ENCODE measurements around the gene PDE11A. TPM values are rescaled to one million over a fixed set of nuclear protein-coding genes. Genes with fewer than 3 reads are reported as not detected.

Gene PDE11A
- total and polyA plus RNA-seq, 8 donors: under 0.01 to 0.87 (median 0.40) TPM; not detected in 2

GRCh38 chr2:177868806-177869205 is 203.8 kb downstream of the PDE11A start:
- Histone ChIP-seq H3K36me3 (no peaks in the 10 kb centered on the region), H3K4me3 (no peak overlapping the region), H3K27ac (no peak overlapping the region), H3K27me3 (no peaks in the 10 kb centered on the region), H3K4me1 (no peaks in the 10 kb centered on the region), H3K9me3 (no peaks in the 10 kb centered on the region)
- DNase-seq: no peak
- intact Hi-C loops (cut with DNase I; ENCODE audit: low total_unique reads): no loop called here
- TF ChIP-seq POLR2A (IDR thresholded peaks at IDR 0.05) (no peak), POLR2AphosphoS5 (IDR thresholded peaks at IDR 0.05) (no peak), CTCF (IDR thresholded peaks at IDR 0.05) (no peak), EP300 (IDR thresholded peaks at IDR 0.05) (no peak)

GRCh38 chr2:177857538-177857937 is 215.0 kb downstream of the PDE11A start:
- intact Hi-C loops (cut with DNase I; ENCODE audit: low total_unique reads): no loop called here
- no peak overlapping the region for H3K27ac ChIP-seq
- no peaks in the 10 kb centered on the region for H3K36me3 ChIP-seq
- no peak for DNase-seq
- H3K27me3 ChIP-seq: no peaks in the 10 kb centered on the region
- H3K4me1 ChIP-seq: no peaks in the 10 kb centered on the region
- WGBS, 5 donors: 46 to 67% (median 57%) methylated on average over 1 of the region's 1 CpG
- TF ChIP-seq EP300 (IDR thresholded peaks at IDR 0.05) (no peak), POLR2AphosphoS5 (IDR thresholded peaks at IDR 0.05) (no peak), CTCF (IDR thresholded peaks at IDR 0.05) (no peak), POLR2A (IDR thresholded peaks at IDR 0.05) (no peak)
- H3K9me3 ChIP-seq: peaks cover 0 to 8% (median 4%) of the 10 kb centered on the region in 4 donors
- H3K4me3 ChIP-seq: no peak overlapping the region

- no peak overlapping the region for H3K4me3 ChIP-seq
- H3K27ac ChIP-seq: no peak overlapping the region
- no peaks in the 10 kb centered on the region for H3K36me3 ChIP-seq
- 9 to 23% (median 11%) methylated on average over 1 of the region's 1 CpG for WGBS, 5 donors
- intact Hi-C loops (cut with DNase I; ENCODE audit: low total_unique reads): no loop called here
- H3K27me3 ChIP-seq: no peaks in the 10 kb centered on the region
- H3K9me3 ChIP-seq: peaks cover 0 to 5% (median 2%) of the 10 kb centered on the region in 4 donors
- no peak for DNase-seq
- no peaks in the 10 kb centered on the region for H3K4me1 ChIP-seq
- no peak for TF ChIP-seq POLR2AphosphoS5 (IDR thresholded peaks at IDR 0.05)
- no peak for TF ChIP-seq EP300 (IDR thresholded peaks at IDR 0.05)
- TF ChIP-seq CTCF (IDR thresholded peaks at IDR 0.05): no peak
- no peak for TF ChIP-seq POLR2A (IDR thresholded peaks at IDR 0.05)
These were observed 220.2 kb downstream of the PDE11A start for GRCh38 chr2:177852389-177852788.

GRCh38 chr2:177843188-177843587 is 229.4 kb downstream of the PDE11A start:
- TF ChIP-seq CTCF (IDR thresholded peaks at IDR 0.05) (no peak), EP300 (IDR thresholded peaks at IDR 0.05) (no peak), POLR2AphosphoS5 (IDR thresholded peaks at IDR 0.05) (no peak), POLR2A (IDR thresholded peaks at IDR 0.05) (no peak)
- no peaks in the 10 kb centered on the region for H3K4me1 ChIP-seq
- DNase-seq: no peak
- no peak overlapping the region for H3K4me3 ChIP-seq
- no peaks in the 10 kb centered on the region for H3K27me3 ChIP-seq
- 58 to 86% (median 72%) methylated on average over 2 of the region's 2 CpGs for WGBS, 5 donors
- H3K9me3 ChIP-seq: no peaks in the 10 kb centered on the region
- intact Hi-C loops (cut with DNase I; ENCODE audit: low total_unique reads): no loop called here
- no peaks in the 10 kb centered on the region for H3K36me3 ChIP-seq
- no peak overlapping the region for H3K27ac ChIP-seq
